HG02943 (cell line): Measurements from ENCODE around the gene OAS1.

Experiments
- ATAC-seq: cut with Tn5 transposase; IDR thresholded peaks from one replicate; pipeline ENCODE4 v1.9.1; 2021; ENCODE audit warnings: mild to moderate bottlenecking, low read depth, moderate library complexity; ENCODE audit not compliant: unreplicated experiment

The OAS1 gene

GRCh38 chr12:112963227-112963861 lies 56.6 kb downstream of the OAS1 start:
- ATAC-seq = no peak

- no peak for ATAC-seq
Measured at GRCh38 chr12:112964067-112964670, 57.4 kb downstream of the OAS1 start.

- no peak for ATAC-seq
Measured at GRCh38 chr12:112964915-112965314, 58.2 kb downstream of the OAS1 start.

GRCh38 chr12:112965643-112966042 lies 58.9 kb downstream of the OAS1 start:
- no peak for ATAC-seq

GRCh38 chr12:112967306-112967705 lies 60.5 kb downstream of the OAS1 start:
- no peak for ATAC-seq

- no peak for ATAC-seq
Measured at GRCh38 chr12:112967858-112968257, 61.1 kb downstream of the OAS1 start.
